ENCODE data around the gene HUNK.

Gene HUNK

DNA sequence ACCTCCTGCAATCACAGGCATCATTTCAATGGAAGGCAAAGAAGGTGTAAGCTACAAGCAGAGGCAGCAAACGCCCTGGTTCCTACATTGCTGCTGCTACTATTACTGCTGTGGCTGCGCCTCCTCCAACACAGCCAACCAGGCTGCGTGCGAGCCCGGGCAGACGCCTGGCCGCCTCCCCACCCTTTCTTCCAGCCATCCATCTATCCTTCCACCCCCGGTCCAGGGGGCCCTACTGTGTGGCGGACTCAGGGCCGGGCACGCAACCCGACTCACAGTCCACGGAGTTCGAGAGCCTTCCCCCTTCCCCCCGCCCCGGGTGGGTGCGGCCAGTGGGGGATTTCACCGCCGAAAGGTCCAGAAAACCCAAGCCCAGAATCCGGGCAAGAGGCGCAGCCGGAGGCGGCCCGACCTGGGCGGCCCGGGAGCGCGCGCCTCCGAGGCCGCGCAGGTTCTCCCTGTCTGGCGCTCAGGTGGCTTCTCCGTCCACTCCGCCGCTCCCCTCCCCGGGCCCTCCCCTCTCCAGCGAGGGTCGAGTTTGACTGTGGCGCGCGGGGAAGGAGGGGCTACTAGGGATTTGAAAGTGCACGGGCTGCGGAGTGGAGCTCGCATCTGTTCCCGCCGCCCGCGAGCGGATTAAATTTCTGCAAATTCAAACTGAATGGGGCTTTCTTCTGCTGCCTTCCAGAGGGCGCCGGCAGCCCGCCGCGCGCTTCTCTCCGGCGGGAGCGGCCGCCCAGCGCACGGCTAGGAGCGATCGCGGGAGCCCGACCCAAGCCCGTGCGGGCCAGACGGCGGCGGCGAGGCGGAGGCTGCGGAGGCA lies at the start of gene HUNK:
HUNK (plus strand) TSS at position 569 of the 823 bp plus-strand sequence. CDS start 655 bp downstream, outside the sequence.
- peak; percentile 49 for ATAC-seq
- Mint-ChIP-seq H3K36me3 (no peaks in the 10 kb centered on the region), H3K9me3 (no peaks in the 10 kb centered on the region), H3K27ac (no peak within 1 kb of the TSS), H3K4me3 (peak within 1 kb of the TSS; percentile 76), H3K4me1 (peaks cover 22% of the 10 kb centered on the region), H3K27me3 (peaks cover 73% of the 10 kb centered on the region)

DNA sequence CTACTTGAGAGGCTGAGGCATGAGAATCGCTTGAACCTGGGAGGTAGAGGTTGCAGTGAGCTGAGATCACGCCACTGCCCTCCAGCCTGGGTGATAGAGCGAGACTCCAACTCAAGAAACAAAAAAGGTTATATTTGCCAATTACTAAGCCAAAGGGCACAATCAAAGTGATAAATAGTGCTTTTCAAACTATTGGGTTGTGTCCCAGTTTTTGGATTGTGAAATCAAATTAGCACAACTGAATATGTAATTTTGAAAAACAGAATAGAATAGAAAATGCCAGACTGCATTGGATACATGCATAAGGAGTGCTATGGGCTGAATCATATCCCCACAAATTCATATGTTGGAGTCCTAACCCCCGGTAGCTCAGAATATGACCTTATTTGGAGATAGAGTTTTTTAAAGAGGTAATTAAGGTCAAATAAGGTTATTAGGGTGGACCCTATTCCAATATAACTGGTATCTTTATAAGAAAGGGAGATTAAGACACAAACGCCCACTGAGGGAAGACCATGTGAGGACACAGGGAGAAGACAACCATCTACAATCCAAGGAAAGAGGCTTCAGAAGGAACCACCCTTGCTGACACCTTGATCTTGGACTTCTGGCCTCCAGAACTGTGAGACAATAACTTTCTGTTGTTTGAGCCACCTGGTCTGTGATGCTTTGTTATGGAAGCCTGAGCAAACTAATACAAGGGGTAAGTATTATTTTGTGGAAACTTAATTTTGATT lies 42.9 kb upstream of the HUNK start:
- no peak overlapping the region for H3K4me3 Mint-ChIP-seq
- no peaks in the 10 kb centered on the region for H3K36me3 Mint-ChIP-seq
- peaks cover 3% of the 10 kb centered on the region for H3K9me3 Mint-ChIP-seq
- H3K27ac Mint-ChIP-seq = no peak overlapping the region
- no peaks in the 10 kb centered on the region for H3K4me1 Mint-ChIP-seq
- H3K27me3 Mint-ChIP-seq = peaks cover 7% of the 10 kb centered on the region
- ATAC-seq = no peak

DNA sequence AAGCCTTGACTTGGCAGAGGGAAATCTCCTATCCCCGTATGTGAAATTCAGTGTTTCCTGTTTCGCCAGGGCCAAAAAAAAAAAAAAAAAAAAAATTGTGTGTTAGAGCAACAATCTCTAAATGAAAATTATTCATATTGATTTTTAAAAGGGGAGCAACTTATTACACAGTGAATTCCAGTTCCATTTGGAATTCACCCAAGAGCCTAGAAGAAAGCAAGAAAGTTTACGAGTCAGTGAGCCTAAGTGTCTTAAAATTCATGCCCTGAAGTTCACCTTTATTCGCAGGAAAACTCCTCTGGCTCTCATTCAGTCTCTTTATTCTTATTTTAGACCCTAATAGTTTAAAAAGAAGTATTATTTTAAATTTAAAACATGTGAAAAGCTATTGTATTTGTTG lies 42.1 kb upstream of the HUNK start:
- ATAC-seq = no peak
- H3K27ac Mint-ChIP-seq = no peak overlapping the region
- H3K4me3 Mint-ChIP-seq = no peak overlapping the region
- H3K27me3 Mint-ChIP-seq = peaks cover 7% of the 10 kb centered on the region
- no peaks in the 10 kb centered on the region for H3K4me1 Mint-ChIP-seq
- no peaks in the 10 kb centered on the region for H3K36me3 Mint-ChIP-seq
- H3K9me3 Mint-ChIP-seq = peaks cover 7% of the 10 kb centered on the region

DNA sequence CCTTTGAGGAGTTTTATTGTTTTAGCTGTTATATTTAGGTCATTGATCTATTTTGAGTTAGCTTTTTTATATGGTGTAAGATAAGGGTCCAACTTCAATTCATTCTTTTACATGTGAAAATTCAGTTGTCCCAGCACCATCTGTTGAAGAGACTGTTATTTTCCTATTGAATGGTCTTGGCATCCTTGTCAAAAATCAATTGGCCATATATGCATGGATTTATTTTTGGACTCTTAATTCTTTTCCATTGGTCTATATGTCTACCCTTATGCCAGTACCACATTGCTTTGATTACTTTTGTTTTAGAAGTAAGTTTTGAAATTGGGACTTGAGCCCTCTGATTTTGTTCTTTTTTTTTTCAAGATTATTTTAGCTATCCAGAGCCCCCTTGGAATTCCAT lies 35.8 kb upstream of the HUNK start:
- H3K9me3 Mint-ChIP-seq = peaks cover 4% of the 10 kb centered on the region
- H3K4me3 Mint-ChIP-seq = no peak overlapping the region
- no peak for ATAC-seq
- no peak overlapping the region for H3K27ac Mint-ChIP-seq
- H3K4me1 Mint-ChIP-seq = peaks cover 17% of the 10 kb centered on the region
- no peaks in the 10 kb centered on the region for H3K27me3 Mint-ChIP-seq
- no peaks in the 10 kb centered on the region for H3K36me3 Mint-ChIP-seq

DNA sequence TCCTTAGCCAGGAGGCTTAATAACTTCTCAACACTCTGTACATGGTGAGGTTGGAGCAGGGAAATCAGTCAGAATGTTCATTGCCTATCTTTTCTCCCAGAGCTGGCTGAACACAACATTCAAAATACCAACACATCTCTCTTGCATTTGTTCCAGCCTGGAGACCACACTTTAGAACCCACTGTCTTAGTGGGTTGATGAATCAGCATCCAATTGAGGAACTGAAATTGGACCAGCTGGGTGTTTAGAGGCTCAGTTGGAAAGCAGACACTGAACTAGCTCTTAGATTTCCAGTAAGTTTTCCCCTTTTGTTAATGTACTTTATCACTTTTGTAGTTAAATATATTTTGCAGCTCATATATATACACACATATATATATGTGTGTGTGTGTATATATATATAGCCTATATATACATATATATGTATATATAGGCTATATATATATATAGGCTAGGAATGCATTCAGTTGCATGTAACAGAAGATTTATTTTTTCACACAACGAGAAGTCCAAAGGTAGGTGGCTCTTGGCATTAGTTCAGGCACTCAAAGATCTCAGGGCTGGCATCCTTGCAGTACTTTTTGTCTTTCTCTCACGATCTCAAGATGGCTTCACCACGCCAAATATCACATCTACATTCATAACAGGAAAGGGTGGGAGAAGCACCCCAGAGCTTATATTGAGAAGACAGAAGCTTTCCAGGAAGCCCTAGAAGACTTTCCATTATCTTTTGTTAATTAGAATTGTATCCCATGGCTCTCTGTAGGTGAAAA lies 35.0 kb upstream of the HUNK start:
- Mint-ChIP-seq H3K9me3 (peaks cover 4% of the 10 kb centered on the region), H3K27me3 (no peaks in the 10 kb centered on the region), H3K4me1 (peaks cover 17% of the 10 kb centered on the region), H3K27ac (peak overlapping the region; percentile 32), H3K4me3 (no peak overlapping the region), H3K36me3 (no peaks in the 10 kb centered on the region)
- ATAC-seq = peak; percentile 88

DNA sequence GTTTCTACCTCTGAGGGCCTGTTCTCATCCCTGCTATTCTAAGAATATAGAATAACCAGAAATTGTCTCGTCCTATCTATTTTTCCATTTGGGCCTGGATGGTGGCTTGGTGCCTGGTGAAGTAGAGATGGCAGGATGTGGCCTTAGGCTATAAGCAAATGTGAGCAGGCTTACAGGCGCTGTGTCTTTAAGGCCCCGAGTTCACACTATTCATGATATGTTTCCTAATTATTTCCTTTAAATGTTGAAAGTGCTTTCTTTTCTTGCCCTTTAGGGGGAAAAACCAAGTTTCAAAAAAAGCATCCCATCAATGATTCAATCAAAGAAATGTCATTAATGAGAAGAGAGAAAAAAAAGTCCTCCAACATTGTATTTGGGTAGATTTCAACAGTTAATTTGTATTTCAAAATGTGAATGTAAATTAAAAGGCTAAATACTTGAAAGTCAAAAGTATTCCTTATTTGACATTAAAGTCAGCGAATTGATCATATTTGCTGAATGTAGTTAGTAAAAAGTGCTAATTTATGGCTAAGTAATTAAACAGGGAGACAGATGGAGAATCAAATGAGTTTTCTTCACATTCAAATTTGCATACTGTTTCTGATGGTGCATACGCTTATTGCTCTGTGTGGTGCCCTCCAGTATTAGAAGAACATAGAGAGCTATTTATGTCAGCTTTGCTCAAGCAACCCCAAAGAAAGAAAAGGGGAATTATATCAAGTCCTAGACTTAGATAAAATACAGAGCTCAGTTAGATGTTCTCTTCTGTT lies 34.0 kb upstream of the HUNK start:
- Mint-ChIP-seq H3K9me3 (peaks cover 4% of the 10 kb centered on the region), H3K27me3 (peaks cover 9% of the 10 kb centered on the region), H3K4me3 (no peak overlapping the region)

DNA sequence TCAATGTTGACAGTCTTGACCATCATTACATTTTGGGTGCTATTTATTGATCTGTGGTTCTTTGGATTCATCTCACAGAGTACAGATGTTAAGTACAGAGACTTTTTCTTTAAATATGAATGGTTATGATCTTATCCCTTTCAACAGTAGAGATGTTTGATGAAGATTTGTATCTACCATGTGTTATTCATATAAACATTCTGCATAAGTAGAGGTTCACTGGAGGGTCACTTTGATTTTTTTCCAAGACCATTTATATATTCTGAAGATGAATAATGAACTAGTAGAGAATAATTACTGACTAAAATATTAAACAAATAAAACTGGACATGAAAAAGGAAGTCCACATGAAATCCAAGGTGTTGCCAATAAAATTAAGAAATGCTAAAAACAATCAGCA lies 28.6 kb upstream of the HUNK start:
- H3K36me3 Mint-ChIP-seq = no peaks in the 10 kb centered on the region
- no peak for ATAC-seq
- no peaks in the 10 kb centered on the region for H3K4me1 Mint-ChIP-seq
- H3K4me3 Mint-ChIP-seq = no peak overlapping the region
- H3K9me3 Mint-ChIP-seq = no peaks in the 10 kb centered on the region
- H3K27ac Mint-ChIP-seq = no peak overlapping the region
- peaks cover 22% of the 10 kb centered on the region for H3K27me3 Mint-ChIP-seq

More for the DNA sequence above, 34.0 kb upstream of the HUNK start:
- ATAC-seq = no peak
- Mint-ChIP-seq H3K36me3 (no peaks in the 10 kb centered on the region), H3K27ac (no peak overlapping the region), H3K4me1 (peaks cover 17% of the 10 kb centered on the region)

DNA sequence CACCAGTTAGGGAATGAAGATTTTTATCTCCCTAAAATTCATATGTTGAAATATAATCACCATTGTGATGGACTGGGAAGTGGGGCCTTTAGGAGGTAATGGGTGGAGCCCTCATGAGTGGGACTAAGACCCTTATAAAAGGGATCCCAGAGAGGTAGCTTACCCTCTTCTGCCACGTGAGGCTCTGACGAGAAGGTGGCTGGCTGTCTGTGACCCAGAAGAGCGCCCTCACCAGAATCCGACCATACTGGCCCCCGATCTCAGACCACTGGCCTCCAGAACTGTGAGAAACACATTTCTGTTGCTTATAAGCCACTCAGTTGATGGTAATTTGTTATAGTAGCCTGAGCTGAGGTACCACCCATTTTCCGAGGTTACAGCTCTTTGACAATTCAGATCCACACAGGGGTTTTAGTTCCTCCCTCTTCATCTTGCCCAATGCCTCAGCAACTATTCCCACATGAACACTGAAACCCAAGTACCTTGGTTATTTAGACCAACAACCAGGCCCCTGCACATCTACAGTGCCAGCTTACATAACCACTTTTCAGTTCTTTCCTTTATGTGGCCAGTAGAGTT lies 27.6 kb upstream of the HUNK start:
- ATAC-seq = no peak
- Mint-ChIP-seq H3K9me3 (no peaks in the 10 kb centered on the region), H3K4me1 (no peaks in the 10 kb centered on the region), H3K27ac (no peak overlapping the region), H3K4me3 (no peak overlapping the region), H3K36me3 (no peaks in the 10 kb centered on the region), H3K27me3 (peaks cover 24% of the 10 kb centered on the region)

DNA sequence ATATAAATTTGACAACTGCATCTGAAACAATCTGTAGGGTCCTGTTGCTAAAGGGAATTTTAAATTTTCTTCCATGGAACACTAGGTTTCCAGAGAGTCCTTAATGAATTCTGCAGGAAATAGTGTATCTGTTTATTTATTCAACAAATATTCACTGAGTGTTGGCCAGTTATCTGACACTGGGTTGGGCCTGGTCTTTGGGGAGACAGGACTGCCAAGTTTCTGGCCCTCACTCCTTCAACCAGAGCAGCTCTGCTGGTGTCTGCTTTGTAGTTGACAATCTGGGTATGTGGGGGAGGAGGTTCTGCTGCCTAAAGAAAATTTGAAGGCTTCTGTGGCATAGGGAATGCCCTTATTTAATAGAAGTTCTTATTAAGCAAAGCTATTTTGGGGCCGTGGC lies 26.1 kb upstream of the HUNK start:
- Mint-ChIP-seq H3K4me1 (no peaks in the 10 kb centered on the region), H3K27ac (no peak overlapping the region), H3K27me3 (peaks cover 38% of the 10 kb centered on the region), H3K4me3 (no peak overlapping the region), H3K36me3 (no peaks in the 10 kb centered on the region), H3K9me3 (no peaks in the 10 kb centered on the region)
- no peak for ATAC-seq

DNA sequence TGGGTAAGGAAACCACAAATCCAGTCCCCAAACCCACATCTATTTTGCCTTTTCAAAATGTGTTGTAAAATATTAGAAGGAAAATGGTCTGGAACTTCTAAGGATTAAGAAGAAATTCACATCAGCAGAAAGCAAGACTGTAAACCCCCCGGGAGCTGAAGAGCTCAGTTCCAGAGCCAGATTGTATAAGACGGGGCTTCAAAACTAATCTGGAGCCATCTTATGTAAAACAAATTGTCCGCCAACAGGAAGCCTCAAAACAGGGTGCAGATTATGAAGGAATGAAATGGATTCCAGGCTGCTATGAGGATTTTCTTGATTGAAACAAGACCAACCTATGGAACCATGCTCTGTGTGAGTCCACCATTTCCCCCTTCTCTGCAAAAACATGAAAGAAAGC lies 25.1 kb upstream of the HUNK start:
- no peaks in the 10 kb centered on the region for H3K4me1 Mint-ChIP-seq
- H3K36me3 Mint-ChIP-seq = no peaks in the 10 kb centered on the region
- H3K27ac Mint-ChIP-seq = no peak overlapping the region
- peaks cover 3% of the 10 kb centered on the region for H3K9me3 Mint-ChIP-seq
- H3K27me3 Mint-ChIP-seq = peaks cover 38% of the 10 kb centered on the region
- no peak for ATAC-seq
- no peak overlapping the region for H3K4me3 Mint-ChIP-seq

DNA sequence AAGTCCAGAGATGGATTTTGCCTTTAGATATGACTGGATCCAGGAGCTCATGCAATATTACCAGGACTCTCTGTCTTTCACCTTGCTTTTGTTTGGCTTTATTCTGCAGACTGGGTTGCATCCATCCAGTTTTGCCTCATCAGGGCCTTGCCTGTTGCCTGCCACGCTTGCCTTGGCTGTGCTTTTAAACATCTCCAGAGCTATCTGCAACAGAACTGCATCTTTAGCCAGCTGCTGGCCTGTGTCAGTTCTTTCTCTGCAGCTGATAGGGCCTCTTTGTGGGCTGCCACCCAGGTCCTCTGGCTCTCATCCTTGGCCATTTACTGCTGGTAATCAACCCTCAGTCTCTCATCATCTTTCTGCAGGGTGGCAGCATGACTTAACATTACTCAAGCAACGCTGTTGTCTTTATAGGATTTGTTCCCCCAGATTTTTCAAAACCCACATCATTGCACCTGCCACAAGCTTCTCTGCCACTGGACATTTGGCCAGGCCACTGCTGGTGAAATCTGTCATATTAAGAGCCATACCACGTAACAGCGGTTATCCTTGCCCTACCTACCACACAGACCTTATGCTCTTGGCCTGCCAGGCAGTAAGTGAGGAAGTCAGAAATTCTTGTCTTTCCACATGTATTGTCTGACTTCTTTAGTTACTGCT lies 24.4 kb upstream of the HUNK start:
- H3K9me3 Mint-ChIP-seq = peaks cover 3% of the 10 kb centered on the region
- peaks cover 33% of the 10 kb centered on the region for H3K27me3 Mint-ChIP-seq
- H3K36me3 Mint-ChIP-seq = no peaks in the 10 kb centered on the region
- no peak overlapping the region for H3K27ac Mint-ChIP-seq
- no peaks in the 10 kb centered on the region for H3K4me1 Mint-ChIP-seq
- H3K4me3 Mint-ChIP-seq = no peak overlapping the region
- ATAC-seq = no peak

DNA sequence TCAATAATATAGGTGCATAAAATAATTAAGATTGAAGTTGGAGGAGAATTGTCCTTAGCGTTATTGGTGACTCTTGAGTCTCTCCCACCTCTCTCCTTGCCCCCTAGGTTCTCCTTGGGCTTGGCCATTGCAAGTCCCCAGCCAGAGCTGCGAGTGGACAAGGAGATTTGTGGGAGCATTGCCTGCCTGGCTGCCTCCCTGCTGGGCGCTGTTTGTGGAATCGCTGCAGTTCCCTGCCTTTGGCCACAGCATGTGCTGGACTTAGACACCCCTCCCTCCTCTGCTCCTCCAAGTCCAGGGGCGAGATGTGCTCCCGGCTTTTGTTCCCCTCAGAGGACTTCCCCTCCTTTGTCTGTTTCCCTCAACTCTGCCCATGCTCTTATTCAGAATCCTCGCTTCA lies 21.9 kb upstream of the HUNK start:
- no peak for ATAC-seq
- Mint-ChIP-seq H3K27ac (no peak overlapping the region), H3K9me3 (peaks cover 3% of the 10 kb centered on the region), H3K36me3 (no peaks in the 10 kb centered on the region), H3K4me3 (no peak overlapping the region), H3K27me3 (peaks cover 26% of the 10 kb centered on the region), H3K4me1 (no peaks in the 10 kb centered on the region)

DNA sequence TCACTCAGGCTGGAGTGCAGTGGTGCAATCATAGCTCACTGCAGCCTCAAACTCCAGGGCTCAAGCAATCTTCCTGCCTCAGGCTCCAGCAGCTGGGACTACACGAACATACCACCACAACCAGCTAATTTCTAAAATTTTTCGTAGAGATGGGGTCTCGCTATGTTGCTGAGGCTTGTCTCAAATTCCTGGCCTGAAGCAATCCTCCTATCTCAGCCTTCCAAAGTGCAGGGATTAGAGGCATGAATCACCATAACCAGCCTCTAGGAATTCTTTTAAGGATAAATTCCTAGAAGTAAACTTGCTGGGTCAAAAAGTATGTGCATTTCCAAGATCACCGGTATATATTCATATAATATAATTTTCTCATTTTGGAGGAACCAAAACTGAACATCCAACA lies 17.6 kb upstream of the HUNK start:
- Mint-ChIP-seq H3K36me3 (no peaks in the 10 kb centered on the region), H3K4me1 (no peaks in the 10 kb centered on the region), H3K9me3 (peaks cover 3% of the 10 kb centered on the region), H3K27me3 (peaks cover 14% of the 10 kb centered on the region), H3K4me3 (no peak overlapping the region), H3K27ac (no peak overlapping the region)
- ATAC-seq = no peak

DNA sequence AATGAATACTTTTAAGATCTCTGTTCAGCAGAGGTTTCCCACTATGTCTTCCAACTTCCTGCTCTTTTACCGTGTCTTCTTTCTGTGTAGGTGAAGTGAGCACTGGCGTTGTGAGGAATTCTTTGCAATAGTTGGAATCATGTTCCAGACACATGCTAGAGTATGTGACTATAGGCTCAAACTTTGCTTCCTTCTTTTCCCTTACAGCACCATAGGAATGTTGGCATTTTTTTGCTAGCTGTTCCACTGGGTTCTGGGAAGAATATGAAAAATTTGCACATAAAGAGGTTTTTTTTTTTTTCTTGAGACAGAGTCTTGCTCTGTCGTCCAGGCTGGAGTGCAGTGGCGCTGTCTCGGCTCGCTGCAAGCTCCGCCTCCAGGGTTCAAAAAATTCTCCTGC lies 15.7 kb upstream of the HUNK start:
- no peaks in the 10 kb centered on the region for H3K4me1 Mint-ChIP-seq
- H3K36me3 Mint-ChIP-seq = no peaks in the 10 kb centered on the region
- H3K27me3 Mint-ChIP-seq = peaks cover 8% of the 10 kb centered on the region
- H3K4me3 Mint-ChIP-seq = no peak overlapping the region
- ATAC-seq = no peak
- peaks cover 5% of the 10 kb centered on the region for H3K9me3 Mint-ChIP-seq
- no peak overlapping the region for H3K27ac Mint-ChIP-seq

All from stimulated activated memory B cell treated with anti-CD40 and anti-IgM and Interleukin-4, amounts not matched to agents 10 μg/mL and 1 μg/mL and 100 μg/mL, for 72 hours (primary cell).